GM19468 (cell line): ENCODE data around the gene WNT8A.

ENCODE experiments used
- ATAC-seq: cut with Tn5 transposase; IDR thresholded peaks from one replicate; pipeline ENCODE4 v1.9.1; 2021; ENCODE audit warnings: mild to moderate bottlenecking, moderate library complexity, moderate number of reproducible peaks; ENCODE audit not compliant: unreplicated experiment; ENCODE audit errors: extremely low read depth

WNT8A gene

DNA sequence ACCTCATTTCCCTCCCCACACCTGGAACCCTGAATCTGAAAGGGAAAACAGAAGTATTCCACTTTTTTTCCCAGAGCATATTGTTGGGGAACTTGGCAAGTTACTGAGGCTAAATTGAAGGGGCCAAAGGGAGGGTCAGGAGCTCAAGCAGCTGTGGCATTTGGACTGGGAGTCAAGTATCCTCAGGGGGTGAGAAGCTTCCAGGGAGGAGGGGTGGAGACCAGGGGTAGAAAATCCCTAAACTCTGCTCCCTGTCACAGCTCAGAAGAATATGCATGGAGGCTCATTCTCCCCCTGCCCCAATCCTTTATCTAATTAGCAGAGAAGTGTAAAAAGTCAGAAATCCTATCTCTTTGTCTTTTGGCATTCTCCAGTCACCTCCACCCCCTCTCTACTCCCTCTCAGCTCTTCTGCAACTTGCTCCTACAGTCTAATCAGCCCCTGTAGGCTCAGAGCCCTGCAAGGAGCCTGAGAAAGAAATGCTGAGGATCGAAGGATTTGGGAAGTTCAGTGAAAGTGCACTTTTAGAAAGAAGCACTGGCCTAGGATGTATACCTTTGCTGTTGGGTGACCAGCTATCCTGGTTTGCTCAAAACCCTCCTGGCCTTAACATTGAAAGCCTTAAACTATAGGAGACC lies 5.7 kb upstream of the WNT8A start:
- ATAC-seq = no peak

DNA sequence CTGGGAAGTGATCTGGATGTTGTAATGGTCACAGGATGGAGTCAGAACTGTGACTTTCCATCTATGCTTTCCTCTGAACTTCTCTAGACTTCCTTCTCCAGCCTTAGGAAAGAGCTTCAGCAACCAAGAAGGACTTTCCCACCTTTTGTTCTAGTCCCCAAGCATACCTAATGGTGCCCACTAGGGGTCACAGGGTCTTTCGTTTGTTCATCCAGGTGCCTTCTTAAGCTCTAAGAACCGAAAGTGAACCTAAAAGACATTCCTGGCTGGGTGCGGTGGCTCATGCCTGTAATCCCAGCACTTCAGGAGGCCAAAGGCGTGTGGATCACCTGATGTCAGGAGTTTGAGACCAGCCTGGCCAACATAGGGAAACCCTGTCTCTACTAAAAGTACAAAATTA lies 1.8 kb upstream of the WNT8A start:
- no peak for ATAC-seq

DNA sequence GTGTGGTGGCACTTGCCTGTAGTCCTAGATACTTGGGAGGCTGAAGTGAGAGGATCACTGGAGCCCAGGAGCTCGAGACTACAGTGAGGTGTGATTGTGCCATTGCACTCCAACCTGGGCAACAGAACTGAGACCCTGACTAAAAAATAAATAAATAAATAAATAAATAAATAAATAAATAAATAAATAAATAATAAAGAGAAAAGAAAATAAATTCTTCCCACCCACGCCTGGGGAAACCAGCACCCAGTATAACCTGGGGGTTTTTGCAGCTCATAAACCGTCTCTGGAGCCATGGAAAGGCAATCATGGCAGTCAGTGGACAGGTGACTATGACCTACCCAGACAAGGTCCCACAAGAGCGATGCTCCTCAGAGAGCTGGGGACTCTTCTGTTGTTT lies 7.9 kb downstream of the WNT8A start:
- no peak for ATAC-seq

DNA sequence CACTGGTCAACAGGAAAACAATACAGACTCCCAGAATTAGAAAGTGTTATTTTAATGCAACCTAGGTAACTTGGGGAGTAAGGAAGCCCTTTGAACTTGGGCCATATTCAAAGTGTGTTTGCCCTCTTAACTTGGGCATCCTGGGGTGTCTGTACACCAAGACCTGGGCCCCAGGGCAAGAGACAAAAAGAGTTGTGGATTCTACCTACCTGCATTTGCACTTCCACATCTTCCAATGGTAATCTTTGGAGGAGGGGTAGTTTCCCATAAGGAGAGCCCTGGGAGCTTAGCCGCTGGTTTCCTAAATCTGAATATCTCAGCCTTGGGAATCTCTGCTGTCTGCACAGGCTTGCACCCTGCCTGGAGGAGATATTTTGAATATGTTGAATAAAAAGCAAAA lies 8.5 kb downstream of the WNT8A start:
- no peak for ATAC-seq

DNA sequence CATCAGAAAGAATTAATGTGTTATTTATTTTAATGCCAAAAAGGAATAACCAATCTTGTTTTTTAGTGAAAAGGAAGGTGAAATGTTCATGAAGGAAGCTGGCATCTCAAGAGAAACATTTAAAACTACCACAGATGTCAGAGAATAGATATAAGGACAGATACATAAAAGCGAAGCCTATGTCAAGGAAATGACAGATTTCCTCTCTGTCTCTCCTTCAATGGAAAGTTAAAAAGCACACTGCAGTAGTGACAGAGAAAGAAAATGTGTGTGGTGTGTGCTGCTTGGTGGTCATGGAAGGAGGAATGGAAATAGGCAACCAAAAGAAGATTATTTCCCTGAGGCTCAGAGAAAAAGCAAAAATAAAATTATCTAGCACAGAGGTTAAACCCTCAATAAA lies 9.2 kb downstream of the WNT8A start:
- ATAC-seq = no peak

DNA sequence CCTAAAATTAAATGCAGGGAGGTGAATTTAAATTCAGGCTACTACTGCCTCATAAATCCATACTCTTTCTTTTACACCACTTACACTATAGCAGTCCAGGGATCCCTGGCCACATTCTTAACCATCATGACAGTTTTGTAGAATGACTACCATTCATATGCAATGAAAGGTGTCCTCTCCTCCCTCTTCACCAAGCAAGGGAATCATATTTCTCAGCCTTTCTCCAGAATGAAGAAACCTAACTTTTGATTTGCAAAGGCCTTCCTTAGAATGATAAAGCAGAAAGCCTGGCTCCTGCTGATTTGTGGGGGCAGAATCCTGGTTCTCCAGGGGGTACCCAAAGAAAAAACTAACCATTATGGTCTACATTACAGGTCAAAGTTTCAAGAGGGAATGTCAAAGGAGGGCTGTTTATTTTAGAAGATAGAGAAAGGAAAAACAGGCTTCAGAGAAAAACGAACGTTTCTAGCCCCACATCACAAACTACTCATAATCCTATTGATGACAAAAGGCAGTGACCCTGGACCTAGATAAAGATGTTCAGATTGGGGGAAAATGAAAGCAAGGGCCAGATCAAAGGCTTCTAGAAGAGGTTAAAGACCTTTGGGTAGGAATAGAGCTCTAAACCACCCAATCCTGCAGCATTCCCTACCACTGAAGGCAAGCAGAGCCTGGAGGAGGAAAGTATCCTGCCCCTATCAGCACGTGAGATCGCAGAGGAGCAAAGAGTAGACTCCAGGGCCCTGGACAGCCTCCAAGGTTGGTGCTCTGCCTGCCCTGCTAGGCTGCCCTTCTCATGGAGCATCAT lies 11.5 kb downstream of the WNT8A start:
- ATAC-seq = no peak

GRCh38 chr5:138096363-138096762 lies 12.5 kb downstream of the WNT8A start:
- no peak for ATAC-seq

GRCh38 chr5:138096997-138097828 lies 13.4 kb downstream of the WNT8A start:
- no peak for ATAC-seq

DNA sequence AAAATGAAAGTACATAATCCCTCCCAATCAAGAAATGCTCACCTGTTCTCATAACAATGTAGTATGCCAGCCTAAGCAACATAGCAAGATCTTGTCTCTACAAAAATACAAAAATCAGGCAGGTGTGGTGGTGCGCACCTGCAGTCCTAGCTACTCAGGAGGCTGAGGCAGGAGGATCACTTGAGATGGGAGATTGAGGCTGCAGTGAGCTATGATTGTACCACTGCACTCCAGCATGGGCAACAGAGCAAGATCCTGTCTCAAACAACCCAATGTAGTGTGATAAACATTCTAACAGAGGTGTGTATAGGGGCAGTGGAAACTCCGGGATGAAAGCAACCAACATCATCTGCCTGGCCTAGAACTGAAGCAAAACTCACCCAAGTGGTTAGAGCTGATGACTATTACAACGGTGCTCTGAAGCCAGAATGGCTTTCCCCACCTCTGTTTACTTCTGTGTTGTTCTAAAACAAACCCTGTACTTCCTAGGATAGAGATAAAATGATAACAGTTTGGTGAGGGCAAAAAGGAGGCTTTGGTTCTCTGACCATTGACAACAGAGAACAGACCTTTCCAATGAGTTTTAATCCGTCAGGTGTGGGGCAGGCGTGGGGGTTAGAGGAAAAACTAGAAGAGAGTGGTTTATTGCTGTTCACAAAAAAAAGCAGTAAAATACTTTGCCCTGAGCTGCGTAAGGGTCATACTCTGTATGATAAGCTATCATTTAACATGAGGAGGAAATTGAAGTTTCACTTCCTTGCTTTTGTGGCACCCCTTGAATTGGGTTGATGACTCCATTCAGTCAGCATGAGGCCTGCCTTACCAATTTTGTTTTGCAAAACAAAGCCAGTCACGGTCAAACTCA lies 18.9 kb downstream of the WNT8A start:
- ATAC-seq = no peak

DNA sequence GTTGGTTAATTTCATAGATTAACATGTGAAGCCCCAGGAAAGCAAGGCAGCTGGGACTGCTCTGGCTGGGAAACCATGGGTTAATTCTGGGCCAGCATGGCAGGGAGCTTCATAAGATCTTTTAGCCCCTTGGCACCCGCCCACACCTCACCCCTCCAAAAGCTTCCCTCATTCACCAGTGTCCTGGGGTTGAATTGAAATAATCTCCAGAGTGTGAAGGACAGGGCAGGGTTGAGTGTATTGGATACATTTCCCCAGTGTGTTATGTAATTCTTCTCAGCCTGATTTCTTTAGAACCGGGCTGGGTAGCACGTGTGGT lies 19.4 kb downstream of the WNT8A start:
- no peak for ATAC-seq

DNA sequence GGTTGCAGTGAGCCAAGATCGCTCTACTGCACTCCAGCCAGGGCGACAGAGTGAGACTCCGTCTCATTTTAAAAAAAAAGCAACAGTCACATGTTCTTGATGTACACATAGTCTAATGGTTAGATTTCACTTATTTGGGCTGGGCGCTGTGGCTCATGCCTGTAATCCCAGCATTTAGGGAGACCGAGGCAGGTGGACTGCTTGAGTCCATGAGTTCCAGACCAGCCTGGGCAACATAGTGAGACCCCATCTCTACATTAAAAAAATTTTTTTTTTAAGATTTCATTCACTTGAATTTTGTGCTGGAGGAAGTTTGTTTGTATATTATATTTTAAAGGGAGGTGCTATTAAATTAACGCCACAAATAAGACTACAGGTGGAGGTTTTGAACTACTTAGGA lies 21.9 kb downstream of the WNT8A start:
- ATAC-seq = no peak

GRCh38 chr5:138107213-138107612 lies 23.4 kb downstream of the WNT8A start:
- no peak for ATAC-seq

DNA sequence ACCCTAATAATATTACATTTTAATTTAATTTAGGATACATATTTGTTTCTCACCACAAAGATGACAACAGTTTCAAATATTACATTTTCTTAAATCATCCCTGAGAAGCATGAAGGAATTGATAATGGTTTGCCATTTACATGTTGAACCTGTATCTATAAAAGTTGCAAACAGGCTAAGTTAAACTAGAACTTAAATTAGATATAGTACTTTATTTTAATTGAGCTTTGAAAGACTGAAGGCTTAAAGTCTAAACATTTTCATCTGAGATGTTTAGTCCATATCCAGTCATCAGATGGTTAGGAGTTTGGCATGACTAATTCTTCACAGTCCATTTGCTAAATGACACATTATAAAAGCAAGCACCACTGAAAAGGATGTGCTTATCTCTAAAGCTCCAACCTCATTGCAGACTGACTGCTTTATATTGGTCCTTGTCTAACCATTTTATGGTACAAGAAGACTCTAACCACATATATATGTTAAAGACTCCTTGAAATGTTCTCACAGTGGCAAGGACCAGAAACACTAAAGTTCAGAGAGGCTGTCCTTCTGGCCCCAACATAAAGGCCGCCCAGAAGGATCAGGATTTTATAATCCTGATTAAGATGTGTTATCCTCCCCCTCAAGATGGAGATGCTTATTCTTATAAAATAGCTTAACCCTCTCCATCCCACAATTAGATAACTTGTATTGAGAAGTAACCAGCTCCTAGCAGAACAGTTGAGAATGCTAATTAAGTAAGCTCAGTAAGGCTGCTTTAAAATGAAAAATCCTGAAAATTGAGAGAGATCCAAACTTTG lies 25.8 kb downstream of the WNT8A start:
- ATAC-seq = no peak

DNA sequence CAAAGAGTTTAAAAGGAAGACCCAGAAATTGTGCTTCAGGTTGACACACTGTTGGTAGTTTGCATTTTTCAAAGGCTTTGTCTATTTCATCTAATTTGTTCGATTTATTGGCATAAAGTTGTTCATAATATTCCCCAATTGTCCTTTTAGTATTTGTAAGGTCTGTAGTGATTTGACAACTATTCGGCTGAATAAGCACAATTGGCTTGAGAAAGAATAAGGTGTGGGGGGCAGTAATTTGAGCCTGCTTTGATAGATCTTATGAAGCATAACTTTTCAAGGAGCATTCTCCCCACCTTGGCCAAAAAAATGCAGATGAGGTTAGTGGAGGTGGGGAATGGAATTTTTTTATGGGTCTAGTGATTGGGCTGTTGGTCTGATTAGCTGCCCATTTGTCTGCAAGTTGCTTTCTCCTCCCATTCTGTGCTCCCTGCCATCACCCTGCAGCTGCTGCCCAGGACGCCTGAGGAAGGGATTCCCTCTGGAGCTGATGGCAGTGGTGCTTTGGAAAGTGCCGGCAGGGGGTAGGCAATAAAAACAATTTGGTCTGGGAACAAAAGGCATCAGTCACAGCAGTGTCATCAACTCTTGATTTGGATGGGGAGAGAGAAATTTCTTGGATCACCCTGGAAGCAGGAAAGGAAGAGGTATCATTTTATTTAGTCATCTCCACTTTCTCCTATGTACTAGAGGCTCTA lies 26.6 kb downstream of the WNT8A start:
- ATAC-seq = no peak

DNA sequence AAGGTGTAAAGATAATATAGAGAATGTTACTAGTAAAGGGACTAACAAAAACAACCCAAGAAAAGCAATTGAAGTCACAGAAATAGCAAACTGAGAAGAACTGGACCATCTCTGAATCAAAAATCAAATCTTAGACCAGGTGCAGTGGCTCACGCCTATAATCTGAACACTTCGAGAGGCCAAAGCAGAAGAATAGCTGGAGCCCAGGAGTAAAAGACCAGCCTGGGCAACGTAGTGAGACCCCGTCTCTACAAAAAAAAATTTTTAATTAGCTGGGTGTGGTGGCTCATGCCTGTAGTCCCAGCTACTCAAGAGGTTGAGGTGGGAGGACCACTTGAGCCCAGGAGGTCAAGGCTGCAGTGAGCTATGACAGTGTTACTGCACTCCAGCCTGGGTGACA lies 27.3 kb downstream of the WNT8A start:
- no peak for ATAC-seq

DNA sequence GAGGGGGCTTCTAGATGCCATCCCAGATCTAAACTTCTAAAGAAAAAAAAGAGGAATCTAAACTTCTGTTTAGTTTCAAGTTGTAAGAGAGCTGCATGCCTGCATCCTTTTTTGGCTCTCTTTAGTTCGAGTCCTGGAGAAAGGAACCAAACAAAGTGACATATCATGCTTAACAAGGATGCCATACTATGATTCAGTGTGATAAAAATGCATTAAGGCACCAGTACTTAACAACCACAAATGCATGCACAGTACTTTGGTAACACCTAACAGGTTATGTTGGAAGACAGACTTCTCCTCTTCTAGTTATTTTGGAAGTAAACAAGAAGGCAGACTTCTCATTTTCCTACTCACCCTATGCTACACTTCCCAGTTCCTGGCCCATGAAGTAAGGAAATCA lies 28.1 kb downstream of the WNT8A start:
- ATAC-seq = no peak

- no peak for ATAC-seq
These were observed 31.4 kb downstream of the WNT8A start for GRCh38 chr5:138115254-138115653.

- ATAC-seq = no peak
These were observed 44.5 kb downstream of the WNT8A start for GRCh38 chr5:138128334-138128733.

DNA sequence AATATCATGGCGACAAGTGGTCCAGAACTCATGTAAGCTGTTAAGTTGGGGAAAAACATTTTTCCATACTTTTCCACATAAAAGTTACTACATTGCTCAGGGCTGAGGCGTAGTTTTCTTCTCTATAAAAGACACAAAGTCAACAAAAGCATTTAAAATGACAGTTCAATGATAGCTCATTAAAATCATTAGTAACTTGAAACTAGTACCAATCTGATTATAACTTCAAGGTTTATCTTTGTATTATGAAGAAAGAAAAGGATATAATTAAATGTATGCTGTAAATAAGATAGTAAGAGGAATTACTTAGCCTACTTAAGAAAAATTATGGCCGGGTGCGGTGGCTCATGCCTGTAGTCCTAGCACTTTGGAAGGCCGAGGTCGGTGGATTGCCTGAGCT lies 45.5 kb downstream of the WNT8A start:
- ATAC-seq = no peak
